IPS-11a (cell line): ENCODE measurements around the gene NEMP1.

Experiments
- H3K4me3 ChIP-seq: one replicate; pipeline ENCODE4 v1.5.1; 2013; ENCODE audit warnings: low read depth, low read length, control low read depth

NEMP1 gene

DNA sequence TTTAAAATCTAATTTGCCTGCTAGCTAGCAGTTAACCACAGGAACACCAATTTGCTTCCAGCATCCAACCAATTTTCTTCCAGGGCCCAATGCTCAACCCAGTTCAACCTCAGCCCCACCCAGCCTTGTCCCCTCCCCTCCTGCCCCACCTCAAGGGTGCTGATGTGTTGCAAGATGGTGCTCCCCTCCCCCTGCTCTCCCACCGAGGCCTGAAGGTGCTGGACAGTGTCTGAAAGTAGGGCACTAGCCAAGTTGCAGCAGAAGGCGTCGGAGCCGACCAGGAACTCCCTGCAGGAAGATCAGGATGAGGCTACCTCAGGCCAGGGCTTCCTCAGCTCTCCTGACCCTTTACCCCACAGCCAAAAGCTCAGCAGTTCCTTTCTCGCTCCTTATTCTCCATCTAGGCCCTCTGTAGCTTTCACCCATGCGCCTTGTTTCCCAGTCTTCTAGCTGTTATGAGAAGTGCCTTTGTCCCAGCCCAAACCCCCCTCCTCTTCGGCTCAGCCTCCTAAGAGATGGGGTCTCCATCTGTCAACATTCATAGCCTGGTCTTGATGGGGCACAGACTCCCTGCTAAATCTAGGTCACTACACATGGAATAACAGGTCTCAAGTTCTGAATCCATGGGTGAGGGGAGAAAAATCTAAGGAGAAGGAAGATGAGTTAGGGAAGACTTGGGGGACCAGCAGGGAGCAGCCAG lies 29.0 kb upstream of the NEMP1 start:
- H3K4me3 ChIP-seq = no peak overlapping the region

DNA sequence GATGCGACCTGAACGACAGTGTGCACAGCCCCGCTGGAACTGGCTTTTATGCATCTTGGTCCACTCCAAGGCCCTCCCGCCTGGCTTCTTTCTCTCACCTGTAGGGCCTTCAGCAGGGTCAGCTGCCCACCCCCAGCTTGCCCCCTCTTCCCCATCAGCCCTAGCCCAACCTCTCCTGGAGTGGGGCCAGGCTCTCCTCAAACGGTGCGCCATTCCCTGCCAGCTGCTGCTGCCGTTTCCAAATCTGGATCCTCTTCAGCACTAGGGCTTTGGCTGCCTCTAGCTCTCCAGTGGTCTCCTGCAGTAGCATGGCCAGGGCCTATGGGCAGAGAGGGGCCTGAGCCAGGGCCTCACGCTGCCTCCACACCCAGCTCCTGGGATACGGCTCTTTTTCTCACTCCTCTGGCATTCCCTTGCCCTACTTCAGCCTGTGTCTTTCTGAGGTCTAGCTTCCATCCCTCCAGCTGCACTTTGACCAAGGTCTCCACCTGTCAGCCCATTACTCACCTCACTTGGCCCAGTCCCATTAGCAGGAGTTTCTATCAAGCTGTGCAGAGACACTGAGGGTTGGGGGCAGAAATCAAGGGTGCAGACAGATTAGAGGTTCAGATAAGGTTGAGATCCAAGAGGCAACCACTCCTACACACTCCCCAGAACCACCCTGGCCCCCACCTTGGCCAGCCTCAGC lies 27.6 kb upstream of the NEMP1 start:
- no peak overlapping the region for H3K4me3 ChIP-seq

DNA sequence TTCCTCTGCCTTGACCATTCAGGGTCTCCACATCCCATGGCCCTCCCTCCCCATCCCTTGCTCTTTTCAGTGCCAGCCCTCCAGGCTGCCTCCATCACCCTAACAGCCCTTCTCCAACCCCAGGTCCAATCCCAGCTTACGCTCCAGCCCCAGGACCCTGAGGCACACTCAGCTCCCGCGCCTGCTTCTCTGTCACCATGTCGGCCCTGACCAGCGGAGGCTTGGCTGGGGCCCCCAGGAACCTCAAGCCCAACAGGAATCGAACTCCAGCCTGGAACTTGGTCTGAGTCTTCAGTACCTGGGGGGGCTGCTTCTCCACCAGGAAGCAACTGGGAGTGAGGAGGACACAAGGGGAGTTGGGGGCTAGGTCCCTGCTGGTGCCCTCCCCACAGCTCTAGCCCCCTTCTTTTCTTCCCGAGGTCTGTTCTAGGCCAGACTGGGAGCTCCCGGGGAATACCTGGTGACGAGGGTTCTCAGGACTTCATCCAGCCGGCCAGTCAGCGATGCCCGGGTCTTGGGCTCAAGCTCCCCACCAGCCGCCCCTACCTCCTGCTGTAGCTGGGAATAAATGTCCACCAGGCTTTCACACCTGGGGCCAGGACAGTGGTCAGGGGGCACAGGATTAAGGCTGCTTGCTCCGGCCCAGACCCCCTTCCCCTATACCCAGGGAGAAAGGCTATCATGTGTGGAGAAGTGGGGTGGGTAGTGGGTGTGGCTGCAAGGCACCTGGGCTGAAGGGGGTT lies 26.6 kb upstream of the NEMP1 start:
- H3K4me3 ChIP-seq = no peak overlapping the region

DNA sequence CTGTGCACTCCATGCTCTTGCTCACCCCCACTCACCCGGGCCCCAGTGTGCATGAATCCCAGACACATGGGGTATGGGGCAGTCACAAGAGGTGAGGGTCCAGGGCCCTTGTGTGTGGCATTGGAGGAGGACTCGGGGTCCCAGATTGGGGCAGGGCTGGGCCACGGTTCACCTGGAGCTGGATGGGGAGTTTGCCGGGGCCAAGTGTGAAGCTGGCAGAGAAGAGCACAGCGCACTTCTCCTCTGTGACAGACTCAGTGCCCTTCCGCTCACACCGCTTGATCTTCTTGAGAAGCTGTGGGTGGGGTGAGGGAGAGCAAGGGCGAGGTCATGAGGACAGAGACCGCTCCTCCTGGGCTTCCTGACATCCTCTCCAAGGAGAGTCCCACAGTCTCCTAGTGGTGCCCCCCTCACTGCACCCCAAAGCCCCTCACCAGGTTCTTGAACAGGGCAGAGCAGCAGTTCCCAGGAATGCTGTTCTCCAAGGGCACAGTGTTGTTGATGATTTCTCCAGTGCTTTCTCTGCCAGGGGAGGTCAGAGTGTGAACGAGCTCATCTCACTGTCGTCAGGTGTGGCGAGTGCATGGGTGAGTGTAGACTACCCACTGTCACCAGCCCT lies 25.8 kb upstream of the NEMP1 start:
- H3K4me3 ChIP-seq = no peak overlapping the region

DNA sequence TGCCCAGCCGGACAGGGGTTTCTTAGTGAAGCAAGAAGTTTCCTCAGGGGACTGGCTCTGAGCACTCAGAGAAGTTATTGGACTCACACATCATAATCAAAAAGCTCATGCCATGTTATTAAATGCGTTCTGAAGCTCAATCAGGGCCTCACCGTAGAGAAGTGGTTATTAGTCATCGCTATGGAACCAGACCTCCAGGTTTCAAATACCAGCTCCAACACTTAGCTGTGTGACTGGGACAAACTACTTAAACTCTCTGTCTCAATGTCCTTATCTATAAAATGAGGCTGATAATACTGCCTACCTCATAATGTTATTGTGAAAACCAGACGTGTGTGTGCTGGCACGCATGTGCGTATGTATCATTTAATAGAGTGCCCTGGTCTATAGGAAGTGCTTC lies 25.3 kb upstream of the NEMP1 start:
- H3K4me3 ChIP-seq = no peak overlapping the region

DNA sequence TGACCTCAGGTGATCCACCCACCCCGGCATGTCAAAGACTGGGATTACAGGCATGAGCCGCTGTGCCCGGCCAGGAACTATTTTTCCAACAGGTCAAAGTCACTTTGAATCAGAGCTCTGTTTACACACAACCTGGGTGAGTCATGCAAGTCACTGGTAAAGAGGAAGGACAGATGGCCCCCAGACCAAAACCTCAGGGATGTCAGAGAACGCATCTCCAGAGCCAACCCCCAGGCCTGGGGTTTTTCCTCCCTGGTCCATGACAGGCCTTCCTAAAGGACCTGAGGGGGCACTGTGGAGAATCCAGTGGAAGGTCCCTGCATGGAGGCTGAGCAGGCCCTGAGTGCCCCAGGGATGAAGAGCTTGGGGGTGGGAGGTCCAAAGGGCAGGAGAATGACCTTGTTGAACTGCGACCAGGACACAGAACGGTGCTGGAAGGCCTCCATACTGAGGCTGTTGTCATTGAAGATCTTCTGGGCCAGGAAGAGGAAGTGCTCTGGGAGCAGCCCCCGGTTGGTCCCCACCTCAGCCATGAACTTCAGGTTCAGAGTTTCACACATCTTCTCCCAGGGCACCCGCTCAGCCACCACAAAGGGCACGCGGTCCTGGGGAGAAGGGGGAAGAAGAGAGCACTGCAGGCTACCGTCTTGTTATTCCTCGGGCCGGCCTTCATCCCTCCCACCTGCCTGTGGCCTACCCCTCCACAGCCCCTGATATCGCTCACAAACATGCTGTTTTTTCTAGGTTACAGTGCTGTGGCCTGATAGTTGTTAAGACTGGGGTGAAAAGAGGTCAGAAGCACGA lies 23.5 kb upstream of the NEMP1 start:
- H3K4me3 ChIP-seq = no peak overlapping the region

DNA sequence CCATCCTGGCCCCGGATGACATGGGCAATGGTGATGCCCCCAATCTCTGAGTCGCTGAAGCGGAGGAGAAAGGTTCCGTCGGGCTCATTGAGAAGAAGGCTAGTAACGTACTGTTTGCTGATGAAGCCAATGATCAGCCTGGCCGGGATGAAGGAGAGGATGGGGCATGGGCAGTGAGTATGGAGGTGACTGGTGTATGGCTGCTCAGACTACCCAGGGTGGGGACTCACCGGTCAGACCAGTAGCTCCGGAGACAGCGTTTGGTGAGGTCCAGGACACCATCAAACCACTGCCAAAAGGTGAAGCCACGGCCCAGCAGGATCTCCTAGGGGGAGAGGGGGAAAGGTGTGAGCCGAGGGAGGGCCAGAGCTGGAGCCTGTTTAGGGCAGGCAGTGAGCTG lies 21.2 kb upstream of the NEMP1 start:
- H3K4me3 ChIP-seq = no peak overlapping the region

DNA sequence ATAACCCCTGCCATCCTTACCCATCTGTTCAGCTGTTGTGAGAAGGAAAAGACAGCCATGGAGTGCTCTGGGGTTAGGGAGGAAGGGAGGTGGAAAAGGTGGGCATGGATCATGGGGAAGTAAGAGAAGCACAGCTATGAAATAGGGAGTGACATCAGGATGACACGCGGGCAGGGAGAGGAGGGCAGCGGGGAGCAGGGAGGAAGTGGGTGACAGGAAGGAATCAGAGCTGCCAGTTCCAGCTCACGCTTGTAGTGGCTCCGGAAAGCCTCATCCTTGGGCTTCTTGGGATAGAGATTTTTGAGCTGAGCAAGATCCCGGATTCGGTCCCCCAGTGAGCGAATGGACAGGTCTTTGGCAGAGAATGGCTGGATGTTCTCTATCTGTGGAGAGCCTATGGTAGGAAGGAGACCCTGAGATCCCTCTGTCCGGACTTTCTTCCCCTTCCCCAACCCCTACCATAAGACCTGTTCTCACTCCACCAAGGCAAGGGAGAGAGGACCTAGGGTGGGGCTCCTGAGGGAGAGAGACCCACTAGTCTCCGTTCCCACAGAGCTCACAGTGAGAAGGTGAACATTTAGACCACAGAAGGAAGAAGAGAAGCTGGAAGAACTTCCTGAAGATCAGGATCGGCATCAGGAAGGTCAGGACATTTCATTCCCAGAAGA lies 20.6 kb upstream of the NEMP1 start:
- H3K4me3 ChIP-seq = no peak overlapping the region

DNA sequence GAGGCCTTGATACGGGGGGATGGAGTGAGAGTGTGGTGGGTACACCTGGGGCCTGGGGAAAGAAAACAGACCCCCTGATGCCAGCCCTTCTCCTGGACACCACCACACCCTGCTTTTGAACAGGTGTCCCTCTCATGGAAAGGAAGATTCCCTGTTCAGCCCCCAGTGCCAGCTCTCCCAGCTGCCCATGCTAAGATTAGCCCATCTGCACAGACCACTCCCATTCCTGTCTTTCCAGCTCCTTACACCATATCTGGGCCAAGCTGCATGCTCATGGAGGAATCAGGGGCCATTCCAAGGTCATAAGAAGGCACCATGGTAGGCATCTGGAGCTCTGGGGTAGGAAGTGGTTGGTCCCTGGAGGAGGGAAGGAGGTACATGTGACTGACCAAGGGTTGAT lies 20.0 kb upstream of the NEMP1 start:
- H3K4me3 ChIP-seq = no peak overlapping the region

DNA sequence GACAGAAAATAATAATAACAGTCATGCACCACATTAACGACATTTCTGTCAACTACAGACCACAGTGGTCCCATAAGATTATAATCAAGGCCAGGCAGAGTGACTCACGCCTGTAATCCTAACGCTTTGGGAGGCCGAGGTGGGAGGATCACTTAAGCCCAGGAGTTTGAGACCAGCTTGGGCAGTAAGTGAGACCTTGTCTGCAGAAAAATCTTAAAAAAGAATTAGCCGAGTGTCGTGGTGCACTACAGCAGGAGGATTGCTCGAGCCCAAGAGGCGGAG lies 18.9 kb upstream of the NEMP1 start:
- H3K4me3 ChIP-seq = no peak overlapping the region

DNA sequence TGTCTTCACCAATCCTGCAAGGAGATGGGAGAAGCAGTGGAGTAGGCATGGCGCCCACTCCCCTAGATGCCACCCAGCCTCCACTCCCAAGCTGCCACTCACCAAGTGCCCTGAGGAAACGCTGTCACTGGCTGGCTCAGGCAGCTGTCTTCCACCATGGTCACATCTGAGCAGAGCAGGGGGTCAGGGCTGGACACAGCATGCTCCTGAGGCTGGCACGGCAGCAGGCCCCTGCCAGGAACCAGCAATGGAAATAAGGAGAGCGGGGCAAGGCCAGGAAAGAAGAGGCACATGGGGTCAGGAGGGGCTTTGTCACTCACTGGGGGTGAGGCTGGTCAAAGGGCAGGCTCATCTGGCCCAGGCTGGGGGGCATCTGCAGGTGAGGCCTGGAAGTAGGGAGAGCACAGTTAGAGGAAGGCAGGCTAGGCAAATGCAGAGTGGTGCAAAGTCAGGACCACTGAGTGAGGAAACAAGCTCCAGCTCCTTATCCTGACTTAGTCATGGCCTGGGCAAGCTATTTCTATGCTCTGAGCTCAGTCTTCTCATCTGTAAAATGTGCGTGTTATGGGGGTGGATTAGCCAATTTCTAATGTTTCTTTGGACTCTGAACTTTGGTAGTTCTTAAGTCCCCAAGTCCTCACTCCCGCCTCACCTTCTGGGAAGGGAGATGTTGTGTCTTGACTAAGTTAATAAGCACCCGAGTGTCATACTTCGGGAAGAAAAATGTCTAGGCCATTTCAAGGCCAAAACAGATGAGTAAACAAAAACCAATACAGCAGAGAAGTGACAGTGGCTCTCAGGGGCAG lies 18.4 kb upstream of the NEMP1 start:
- no peak overlapping the region for H3K4me3 ChIP-seq

DNA sequence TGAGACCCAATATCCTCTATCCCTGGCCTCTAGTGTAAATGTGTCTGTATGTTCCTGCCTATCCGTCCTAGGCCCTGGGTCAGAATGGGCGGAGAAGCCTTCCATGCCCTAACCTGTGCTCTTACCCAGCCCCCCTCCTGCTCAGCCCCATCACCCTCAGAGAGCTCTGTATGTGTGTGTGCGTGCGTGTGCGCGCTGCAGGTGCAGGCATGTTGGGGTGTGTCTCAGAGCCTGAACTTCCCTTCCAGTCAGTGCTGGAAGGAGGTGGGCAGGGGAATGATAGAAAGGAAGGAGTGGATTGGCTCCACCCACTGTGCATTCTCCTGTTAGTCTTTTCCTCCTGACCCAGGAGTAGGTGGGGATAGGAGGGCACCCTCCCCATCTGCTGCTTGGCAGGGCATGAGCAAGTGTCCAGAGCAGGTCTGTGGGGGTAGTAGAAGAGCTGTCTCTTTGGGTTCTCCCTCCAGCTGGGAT lies 17.5 kb upstream of the NEMP1 start:
- H3K4me3 ChIP-seq = no peak overlapping the region

DNA sequence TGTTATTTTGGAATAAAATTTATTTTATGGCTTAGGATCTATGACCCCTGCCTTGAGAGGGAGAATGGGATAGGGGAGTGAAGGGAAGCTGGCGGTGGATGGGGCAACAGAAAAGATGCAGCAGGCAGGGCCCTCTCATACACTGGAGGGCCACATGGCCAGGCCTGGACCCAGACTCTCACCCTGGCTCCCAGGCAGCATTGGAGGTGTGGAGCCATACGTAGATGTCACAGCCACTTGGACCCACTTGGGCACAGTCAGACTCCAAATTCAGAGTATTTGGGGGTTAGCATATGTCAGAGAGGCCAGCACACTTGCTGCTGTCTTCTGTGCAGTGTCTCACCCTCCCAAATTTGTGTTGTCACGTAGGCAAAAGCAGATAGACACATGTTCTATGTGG lies 16.8 kb upstream of the NEMP1 start:
- no peak overlapping the region for H3K4me3 ChIP-seq

DNA sequence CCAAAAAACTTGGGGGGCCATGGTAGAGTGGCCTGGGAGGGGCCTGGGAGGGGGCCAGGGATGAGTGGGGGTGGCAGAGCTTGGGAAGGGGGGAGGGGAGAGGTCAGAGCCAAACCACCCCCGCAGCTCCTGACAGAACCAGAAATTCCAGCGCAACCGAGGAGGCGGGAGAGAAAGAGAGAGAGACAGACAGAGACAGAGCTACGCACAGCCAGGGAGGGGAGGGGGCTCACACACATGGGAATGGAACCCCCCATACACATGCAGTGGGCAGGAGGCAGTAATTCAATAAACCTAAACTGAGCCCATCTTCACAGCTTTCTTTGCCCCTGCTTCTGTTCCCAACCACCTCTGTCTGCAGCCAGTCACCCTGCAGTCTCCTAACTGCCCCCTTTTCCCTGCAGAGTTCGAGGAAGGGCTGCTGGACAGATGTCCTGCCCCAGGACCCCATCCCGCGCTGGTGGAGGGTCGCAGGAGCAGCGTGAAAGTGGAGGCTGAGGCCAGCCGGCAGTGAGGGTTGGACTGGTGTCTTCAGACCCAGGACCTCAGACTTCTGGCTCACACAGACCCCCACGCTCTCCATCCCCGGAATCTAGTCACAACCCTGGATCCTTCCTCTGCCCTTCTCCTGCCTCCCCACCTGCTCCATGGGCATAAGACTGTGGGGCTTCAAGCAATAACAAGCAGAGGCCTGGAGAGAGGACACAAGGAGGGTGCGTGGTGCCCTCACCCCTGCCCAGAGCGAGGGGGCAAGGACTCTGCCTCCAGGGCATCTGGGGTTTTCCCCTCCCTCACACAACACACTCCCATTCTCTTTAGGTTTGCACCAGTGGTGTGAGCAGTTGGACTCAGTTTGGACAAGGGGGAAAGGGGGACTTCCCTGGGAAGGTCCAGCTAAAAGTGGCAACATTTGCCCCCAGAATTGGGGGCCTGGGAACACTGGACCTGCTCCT lies 15.9 kb upstream of the NEMP1 start:
- no peak overlapping the region for H3K4me3 ChIP-seq

DNA sequence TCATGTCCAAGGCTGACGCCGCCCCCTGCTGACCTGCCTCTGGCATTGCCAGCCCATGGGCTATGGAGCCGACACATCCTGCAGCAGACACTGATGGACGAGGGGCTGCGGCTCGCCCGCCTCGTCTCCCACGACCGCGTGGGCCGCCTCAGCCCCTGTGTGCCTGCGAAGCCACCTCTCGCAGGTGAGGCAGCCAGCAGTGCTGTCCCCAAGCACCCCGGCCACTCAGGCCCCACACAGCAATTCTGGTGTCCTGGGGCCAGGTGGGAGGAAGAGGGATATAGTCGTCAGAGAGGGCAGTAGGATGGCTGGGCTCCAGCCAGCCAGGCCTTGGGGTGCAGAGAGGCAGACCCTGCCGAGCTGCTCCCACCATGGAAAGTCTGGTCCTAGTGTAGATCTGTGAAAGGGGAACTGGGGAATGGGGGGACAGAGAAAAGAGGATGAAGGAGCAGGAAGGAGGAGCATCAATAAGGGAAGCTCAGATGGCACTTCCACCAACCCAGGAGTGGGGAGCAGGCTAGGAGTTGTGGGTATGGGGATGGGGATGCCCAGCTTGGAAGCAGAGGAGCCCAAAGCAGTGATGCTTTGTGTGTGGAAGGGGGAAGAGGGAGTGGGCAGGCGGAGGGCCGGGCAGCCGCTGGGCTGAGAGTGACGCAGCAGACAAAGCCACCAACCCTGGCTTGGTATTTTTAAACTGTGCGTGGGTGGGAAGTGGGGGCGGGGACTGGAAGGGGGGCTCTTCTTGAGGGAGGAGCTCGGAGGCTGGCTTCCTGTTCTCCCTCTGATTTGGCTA lies 15.0 kb upstream of the NEMP1 start:
- H3K4me3 ChIP-seq = no peak overlapping the region

DNA sequence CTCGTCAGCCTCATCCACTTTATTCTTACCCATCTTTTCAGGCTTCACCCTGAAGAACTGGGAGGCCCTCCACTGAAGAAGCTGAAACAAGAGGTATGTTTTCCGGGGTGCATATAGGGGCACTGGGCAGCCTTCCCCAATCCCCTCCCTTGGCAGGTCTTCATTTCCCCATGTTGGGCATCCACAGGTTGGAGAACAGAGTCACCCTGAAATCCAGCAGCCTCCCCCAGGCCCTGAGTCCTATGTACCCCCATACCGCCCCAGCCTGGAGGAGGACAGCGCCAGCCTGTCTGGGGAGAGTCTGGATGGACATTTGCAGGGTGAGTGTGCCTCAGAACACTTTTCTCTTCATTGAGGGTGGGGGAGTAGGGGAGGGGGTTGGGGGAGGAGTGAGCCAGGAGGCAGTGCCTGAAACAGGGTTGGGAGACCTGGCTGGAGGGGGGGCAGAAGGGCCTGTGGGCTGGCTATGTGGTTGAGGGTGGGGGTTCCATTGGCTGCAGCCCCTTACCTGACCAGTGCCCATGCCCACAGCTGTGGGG lies 14.4 kb upstream of the NEMP1 start:
- no peak overlapping the region for H3K4me3 ChIP-seq

DNA sequence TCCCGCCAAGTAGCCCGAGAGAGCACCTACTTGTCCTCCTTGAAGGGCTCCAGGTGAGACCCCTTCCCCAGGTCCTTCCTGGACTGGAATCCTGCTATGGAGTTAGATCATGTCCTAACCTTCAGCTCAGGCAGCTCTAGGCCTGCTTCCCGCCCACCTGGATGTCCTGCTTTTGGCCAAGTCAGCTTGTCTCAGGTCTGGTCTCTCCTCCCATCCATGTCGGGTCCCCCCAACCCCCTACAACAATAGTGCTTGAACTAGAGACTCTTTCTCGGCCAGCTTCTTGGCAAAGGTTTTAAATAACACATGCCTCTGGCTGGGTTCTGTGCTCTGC lies 13.9 kb upstream of the NEMP1 start:
- H3K4me3 ChIP-seq = no peak overlapping the region
